CD14-positive monocyte (primary cell): ENCODE measurements around the gene EPN1. TPM values are rescaled to one million over a fixed set of nuclear protein-coding genes. Genes with fewer than 3 reads are reported as not detected.

ENCODE experiments used
- DNase-seq, 3 donors: peaks; one replicate each; pipeline ENCODE4 v3.0.0-alpha.2; 2011 to 2022
- H2AFZ ChIP-seq: 2 replicates; pipeline ENCODE4 v1.6.0; 2012; ENCODE audit warnings: mild to moderate bottlenecking, low read depth, low read length, inconsistent platforms; ENCODE audit not compliant: insufficient read depth, poor library complexity, severe bottlenecking
- H3K27ac ChIP-seq, 2 donors: 1 replicate in 1 of 2; 2 replicates in 1 of 2; pipeline ENCODE4 v1.5.1; 2012 to 2013; ENCODE audit warnings: low read length in 2 of 2, control low read depth in 1 of 2, inconsistent platforms in 1 of 2, low read depth in 1 of 2, mild to moderate bottlenecking in 1 of 2
- H3K27me3 ChIP-seq, 2 donors: one replicate each; pipeline versions ENCODE4 v1.6.0 to v1.6.1; 2011 to 2013; ENCODE audit warnings: low read length in 2 of 2; ENCODE audit not compliant: control insufficient read depth in 2 of 2, insufficient read depth in 2 of 2
- H3K36me3 ChIP-seq, 2 donors: replicated peaks in 1 of 2; 1 replicate in 1 of 2; 2 replicates in 1 of 2; pipeline versions ENCODE4 v1.5.1 to v1.6.1; 2012 to 2013; ENCODE audit warnings: low read length in 2 of 2, control low read depth in 1 of 2, inconsistent platforms in 1 of 2, mild to moderate bottlenecking in 1 of 2; ENCODE audit not compliant: insufficient read depth in 2 of 2, control insufficient read depth in 1 of 2
- H3K4me1 ChIP-seq, 2 donors: 1 replicate in 1 of 2; 2 replicates in 1 of 2; pipeline versions ENCODE4 v1.5.1 to v1.6.1; 2012 to 2013; ENCODE audit warnings: low read length in 2 of 2, control low read depth in 1 of 2, inconsistent platforms in 1 of 2, mild to moderate bottlenecking in 1 of 2, moderate library complexity in 1 of 2; ENCODE audit not compliant: insufficient read depth in 2 of 2, control insufficient read depth in 1 of 2
- H3K4me2 ChIP-seq: replicated peaks from 2 replicates; pipeline ENCODE3; 2012; ENCODE audit warnings: low read length, moderate library complexity, mild to moderate bottlenecking; ENCODE audit not compliant: poor library complexity, severe bottlenecking; ENCODE audit errors: extremely low read depth
- H3K4me3 ChIP-seq, 3 experiments: fragments of 200-600 bp in 1 of 3; sonication (generic) in 1 of 3; replicated peaks in 1 of 3; 1 replicate in 2 of 3; 2 replicates in 1 of 3; pipeline ENCODE4 v1.5.1; 2011 to 2013; ENCODE audit warnings: low read length in 3 of 3, mild to moderate bottlenecking in 3 of 3, control low read depth in 2 of 3, low read depth in 2 of 3, inconsistent platforms in 1 of 3, moderate library complexity in 1 of 3
- H3K79me2 ChIP-seq: 2 replicates; pipeline ENCODE4 v1.6.0; 2012; ENCODE audit warnings: mild to moderate bottlenecking, control low read depth, inconsistent platforms, low read length, moderate library complexity; ENCODE audit not compliant: insufficient read depth
- H3K9ac ChIP-seq: 2 replicates; pipeline ENCODE4 v1.6.0; 2017; ENCODE audit warnings: low read length, mild to moderate bottlenecking; ENCODE audit not compliant: insufficient read depth, poor library complexity, severe bottlenecking
- H3K9me3 ChIP-seq, 2 donors: replicated peaks in 1 of 2; 1 replicate in 1 of 2; 2 replicates in 1 of 2; pipeline versions ENCODE4 v1.5.1 to v1.6.1; 2012 to 2013; ENCODE audit warnings: low read length in 2 of 2, control low read depth in 1 of 2; ENCODE audit not compliant: control insufficient read depth in 1 of 2, insufficient read depth in 1 of 2
- H4K20me1 ChIP-seq: 2 replicates; pipeline ENCODE4 v1.6.0; 2012; ENCODE audit warnings: mild to moderate bottlenecking, low read length, control low read depth, moderate library complexity; ENCODE audit not compliant: insufficient read depth
- H3K27ac Mint-ChIP-seq, 7 donors: one replicate each; pipeline ENCODE4 v1.8.0; 2020; ENCODE audit warnings: mild to moderate bottlenecking in 7 of 7, mixed read lengths in 7 of 7, moderate library complexity in 6 of 7, inconsistent platforms in 2 of 7
- H3K27me3 Mint-ChIP-seq, 3 donors: one replicate each; pipeline ENCODE4 v1.8.0; 2021 to 2022; ENCODE audit warnings: low read depth in 3 of 3, mild to moderate bottlenecking in 3 of 3, mixed read lengths in 3 of 3, moderate library complexity in 3 of 3, inconsistent platforms in 1 of 3
- H3K36me3 Mint-ChIP-seq, 2 donors: one replicate each; pipeline ENCODE4 v1.8.0; 2020; ENCODE audit warnings: mixed read lengths in 2 of 2, inconsistent platforms in 1 of 2, mild to moderate bottlenecking in 1 of 2
- H3K4me1 Mint-ChIP-seq: one replicate; pipeline ENCODE4 v1.8.0; 2020; ENCODE audit warnings: mild to moderate bottlenecking, mixed read lengths
- H3K4me3 Mint-ChIP-seq, 2 donors: one replicate each; pipeline ENCODE4 v1.8.0; 2020; ENCODE audit warnings: mild to moderate bottlenecking in 2 of 2, mixed read lengths in 2 of 2, moderate library complexity in 1 of 2
- H3K9me3 Mint-ChIP-seq, 7 donors: one replicate each; pipeline ENCODE4 v1.8.0; 2020 to 2022; ENCODE audit warnings: mixed read lengths in 7 of 7, mild to moderate bottlenecking in 6 of 7, moderate library complexity in 6 of 7, inconsistent platforms in 2 of 7
- WGBS: methylation state at CpG from one replicate; pipeline ENCODE4 v1.1.5; 2013; ENCODE audit warnings: missing lambda C conversion rate; ENCODE audit not compliant: insufficient coverage; 5-methylcytosine and 5-hydroxymethylcytosine counted together
- intact Hi-C, 2 donors: fragments of 100-400 bp; cut with micrococcal nuclease; formaldehyde crosslinking; loops; one replicate each; pipeline versions ENCODE4 v1.15.0 to v1.15.1; 2023
- polyA plus RNA-seq, 3 donors: library from polyadenylated mRNA; depleted of rRNA in 1 of 3; unstranded in 2 of 3; stranded (reverse) in 1 of 3; fragments of 300-500 nt in 2 of 3; fragments of >200 nt in 1 of 3; fragmentation: Illumina TruSeq in 2 of 3; gene quantifications; 1 replicate in 2 of 3; 2 replicates in 1 of 3; pipeline ENCODE4 v1.2.3, GENCODE V29; 2012 to 2021
- TF ChIP-seq, protein P1 (sequence below): fragments of 200-600 bp; IDR thresholded peaks from one replicate; pipeline ENCODE4 v1.8.0; 2022; ENCODE audit warnings: antibody characterized with exemption, mild to moderate bottlenecking

The EPN1 gene
- polyA plus RNA-seq, 3 donors: 18.7 to 75.2 (median 19.2) TPM

DNA sequence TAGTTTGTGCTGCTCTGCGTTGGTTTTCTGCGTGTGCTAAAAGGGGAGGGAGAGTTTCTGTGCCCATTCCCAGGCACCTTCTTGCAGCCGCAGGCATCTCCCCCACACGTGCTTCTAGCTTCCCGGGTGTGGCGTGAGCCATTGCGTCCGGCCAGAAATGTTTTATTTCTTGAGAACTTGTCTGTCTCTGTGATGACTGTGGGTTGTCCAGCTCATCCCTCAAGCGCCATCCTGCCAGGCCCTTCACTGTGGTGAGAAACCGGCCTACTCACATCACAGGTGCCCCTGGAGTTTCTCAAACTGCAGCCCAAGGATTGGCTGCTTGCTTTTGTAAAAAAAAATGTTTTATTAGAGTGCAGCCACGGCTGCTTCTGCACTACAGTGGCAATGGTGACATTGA is 24.2 kb downstream of the EPN1 start:
- Histone ChIP-seq H3K27me3 (no peaks in the 10 kb centered on the region), H2AFZ (no peak overlapping the region), H3K4me2 (no peak overlapping the region), H3K36me3 (peaks cover 50 to 69% of the 10 kb centered on the region in 2 donors), H3K79me2 (no peaks in the 10 kb centered on the region), H3K9ac (no peak overlapping the region), H3K4me1 (no peaks in the 10 kb centered on the region), H4K20me1 (peaks cover 27% of the 10 kb centered on the region), H3K27ac (peak overlapping the region in 1 of 2 donors; percentile 14), H3K4me3 (no peak overlapping the region), H3K9me3 (no peaks in the 10 kb centered on the region)
- TF ChIP-seq, protein P1, sequence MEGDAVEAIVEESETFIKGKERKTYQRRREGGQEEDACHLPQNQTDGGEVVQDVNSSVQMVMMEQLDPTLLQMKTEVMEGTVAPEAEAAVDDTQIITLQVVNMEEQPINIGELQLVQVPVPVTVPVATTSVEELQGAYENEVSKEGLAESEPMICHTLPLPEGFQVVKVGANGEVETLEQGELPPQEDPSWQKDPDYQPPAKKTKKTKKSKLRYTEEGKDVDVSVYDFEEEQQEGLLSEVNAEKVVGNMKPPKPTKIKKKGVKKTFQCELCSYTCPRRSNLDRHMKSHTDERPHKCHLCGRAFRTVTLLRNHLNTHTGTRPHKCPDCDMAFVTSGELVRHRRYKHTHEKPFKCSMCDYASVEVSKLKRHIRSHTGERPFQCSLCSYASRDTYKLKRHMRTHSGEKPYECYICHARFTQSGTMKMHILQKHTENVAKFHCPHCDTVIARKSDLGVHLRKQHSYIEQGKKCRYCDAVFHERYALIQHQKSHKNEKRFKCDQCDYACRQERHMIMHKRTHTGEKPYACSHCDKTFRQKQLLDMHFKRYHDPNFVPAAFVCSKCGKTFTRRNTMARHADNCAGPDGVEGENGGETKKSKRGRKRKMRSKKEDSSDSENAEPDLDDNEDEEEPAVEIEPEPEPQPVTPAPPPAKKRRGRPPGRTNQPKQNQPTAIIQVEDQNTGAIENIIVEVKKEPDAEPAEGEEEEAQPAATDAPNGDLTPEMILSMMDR: no peak
- intact Hi-C loops: no loop called here
- DNase-seq: no peak
- peaks cover 5% of the 10 kb centered on the region for H3K4me1 Mint-ChIP-seq
- no peaks in the 10 kb centered on the region for H3K27me3 Mint-ChIP-seq
- H3K36me3 Mint-ChIP-seq: peaks cover 56 to 87% of the 10 kb centered on the region in 2 donors
- no CpG with 5 or more reads among the region's 11 CpGs for WGBS
- peaks cover 0 to 7% (median 4%) of the 10 kb centered on the region in 7 donors for H3K9me3 Mint-ChIP-seq
- peak overlapping the region in 1 of 7 donors; percentile 9 for H3K27ac Mint-ChIP-seq
- H3K4me3 Mint-ChIP-seq: no peak overlapping the region

DNA sequence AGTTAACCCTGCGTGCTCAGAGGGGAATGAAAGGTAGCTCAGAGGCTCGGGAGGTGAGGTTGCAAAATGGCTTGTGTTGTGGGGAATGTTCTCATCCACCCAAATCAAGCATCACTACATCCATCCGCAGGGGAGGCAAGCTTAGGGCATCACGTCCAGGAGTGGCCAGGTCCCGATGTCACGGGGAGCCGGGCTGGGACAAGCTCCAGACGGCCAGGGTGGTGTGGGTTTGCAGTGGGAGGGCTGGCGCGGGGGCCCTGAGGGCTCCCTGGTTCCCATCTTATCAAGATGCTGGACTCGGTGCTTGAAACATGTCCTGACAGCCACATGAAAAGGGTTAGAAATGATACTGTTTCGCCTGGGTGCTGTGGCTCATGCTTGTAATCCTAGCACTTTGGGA is 25.8 kb downstream of the EPN1 start:
- Histone ChIP-seq H3K27me3 (no peaks in the 10 kb centered on the region), H3K9me3 (no peaks in the 10 kb centered on the region), H3K9ac (no peak overlapping the region), H3K79me2 (no peaks in the 10 kb centered on the region), H4K20me1 (peaks cover 13% of the 10 kb centered on the region), H3K36me3 (peaks cover 37 to 53% of the 10 kb centered on the region in 2 donors), H2AFZ (no peak overlapping the region), H3K4me2 (no peak overlapping the region), H3K4me3 (no peak overlapping the region), H3K27ac (no peak overlapping the region), H3K4me1 (no peaks in the 10 kb centered on the region)
- H3K27ac Mint-ChIP-seq: no peak overlapping the region
- H3K36me3 Mint-ChIP-seq: peaks cover 47 to 76% of the 10 kb centered on the region in 2 donors
- WGBS: 99% methylated on average over 8 of the region's 12 CpGs
- H3K4me1 Mint-ChIP-seq: peaks cover 5% of the 10 kb centered on the region
- intact Hi-C loops: no loop called here
- H3K4me3 Mint-ChIP-seq: no peak overlapping the region
- TF ChIP-seq, protein P1: no peak
- H3K27me3 Mint-ChIP-seq: peaks cover 0 to 2% (median 0%) of the 10 kb centered on the region in 3 donors
- DNase-seq: no peak
- H3K9me3 Mint-ChIP-seq: peaks cover 0 to 9% (median 4%) of the 10 kb centered on the region in 7 donors
